GM18907 (cell line): ENCODE results near the gene NINJ2.

Source experiments
- ATAC-seq: cut with Tn5 transposase; IDR thresholded peaks from one replicate; pipeline ENCODE4 v1.9.1; 2021; ENCODE audit warnings: mild to moderate bottlenecking, moderate library complexity; ENCODE audit not compliant: unreplicated experiment

The NINJ2 gene

DNA sequence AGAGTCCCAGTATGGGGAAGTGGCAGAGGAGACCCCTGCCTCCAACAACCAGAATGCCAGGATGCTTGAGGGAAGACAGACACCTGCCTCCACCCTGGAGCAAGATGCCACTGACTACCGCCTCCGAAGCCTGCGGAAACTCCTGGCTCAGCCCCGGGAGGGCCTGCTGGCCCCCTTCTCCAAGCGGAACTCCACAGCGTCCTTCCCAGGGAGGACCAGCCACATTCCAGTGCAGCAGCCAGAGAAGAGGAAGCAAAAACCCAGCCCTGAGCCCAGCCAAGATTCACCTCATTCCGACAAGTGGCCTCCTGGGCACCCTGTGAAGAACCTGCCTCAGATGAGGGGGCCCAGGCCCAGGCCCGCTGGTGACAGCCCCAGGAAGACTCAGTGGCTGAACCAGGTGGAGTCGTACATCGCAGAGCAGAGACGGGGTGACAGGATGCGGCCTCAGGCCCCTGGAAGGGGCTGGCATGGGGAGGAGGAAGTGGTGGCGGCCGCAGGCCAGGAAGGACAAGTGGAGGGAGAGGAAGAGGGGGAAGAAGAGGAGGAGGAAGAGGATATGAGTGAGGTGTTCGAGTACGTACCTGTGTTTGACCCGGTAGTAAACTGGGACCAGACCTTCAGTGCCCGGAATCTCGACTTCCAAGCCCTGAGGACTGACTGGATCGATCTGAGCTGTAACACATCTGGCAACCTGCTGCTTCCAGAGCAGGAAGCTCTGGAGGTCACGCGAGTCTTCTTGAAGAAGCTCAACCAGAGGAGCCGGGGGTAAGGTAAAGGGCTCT lies 109.8 kb downstream of the NINJ2 start:
- ATAC-seq = no peak

- ATAC-seq = no peak
Measured at GRCh38 chr12:552466-552865, 110.8 kb downstream of the NINJ2 start.

DNA sequence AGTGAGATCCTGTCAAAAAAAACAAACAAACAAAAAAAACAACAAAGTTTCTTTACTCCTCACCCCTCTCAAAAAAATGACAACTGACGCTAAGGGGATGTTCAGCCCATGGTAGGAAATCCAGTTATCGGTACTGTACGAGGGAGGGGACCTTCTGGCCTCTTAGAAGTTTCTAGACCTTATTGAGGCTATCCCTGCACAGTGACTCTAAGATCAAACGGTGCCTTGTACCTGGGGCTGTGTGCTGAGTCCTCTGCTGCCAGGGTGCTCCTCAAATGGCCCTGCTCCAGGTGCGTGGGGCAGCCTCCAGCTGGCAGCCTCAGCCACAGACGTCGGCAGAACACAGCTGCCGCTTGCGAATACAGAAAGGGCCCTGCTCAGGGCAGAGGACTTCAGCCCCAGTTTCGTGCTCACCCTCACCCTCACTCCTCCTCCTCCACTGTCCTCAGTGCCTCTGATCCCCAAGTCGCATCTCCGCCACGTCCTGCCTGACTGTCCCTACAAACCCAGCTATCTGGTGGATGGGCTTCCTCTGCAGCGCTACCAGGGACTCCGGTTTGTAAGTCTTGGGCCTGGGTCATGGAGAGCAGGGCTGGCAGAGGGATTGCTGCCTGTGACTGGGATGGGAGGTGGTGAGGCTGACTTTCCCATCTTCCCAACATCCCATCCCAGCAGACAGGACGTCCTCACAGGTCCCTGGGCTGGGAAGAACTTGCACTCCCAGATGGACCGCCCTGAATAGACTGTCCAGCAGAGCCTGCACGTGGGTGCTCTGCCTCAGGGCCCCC lies 112.6 kb downstream of the NINJ2 start:
- no peak for ATAC-seq

GRCh38 chr12:549476-550082 lies 113.7 kb downstream of the NINJ2 start:
- no peak for ATAC-seq

DNA sequence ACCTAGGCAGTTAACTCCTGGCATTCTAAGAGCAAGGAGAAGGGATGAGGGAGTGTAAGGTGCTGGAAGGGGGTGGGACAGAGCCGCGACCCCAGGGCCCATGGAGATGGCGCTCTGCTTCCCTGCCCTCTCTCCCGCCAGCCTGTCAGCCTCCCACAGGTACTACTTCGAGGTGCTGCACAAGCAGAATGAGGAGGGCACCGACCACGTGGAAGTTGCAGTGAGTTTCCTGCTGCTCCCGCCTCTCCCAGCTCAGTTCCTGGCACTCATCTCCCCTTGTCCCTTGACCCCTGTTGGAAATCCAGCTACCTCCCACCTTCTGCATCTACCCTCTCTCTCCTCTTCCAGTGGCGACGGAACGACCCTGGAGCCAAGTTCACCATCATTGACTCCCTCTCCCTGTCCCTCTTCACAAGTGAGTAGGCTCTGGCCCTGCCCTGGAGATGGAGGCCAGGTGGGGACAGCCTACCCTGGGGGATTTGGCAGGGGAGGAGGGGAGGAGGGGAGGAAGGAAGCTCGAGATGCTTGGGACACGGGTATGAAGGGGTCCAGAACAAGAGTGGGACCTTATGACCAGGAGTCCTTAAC lies 115.3 kb downstream of the NINJ2 start:
- ATAC-seq = no peak

- no peak for ATAC-seq
Measured at GRCh38 chr12:546920-547845, 116.1 kb downstream of the NINJ2 start.

DNA sequence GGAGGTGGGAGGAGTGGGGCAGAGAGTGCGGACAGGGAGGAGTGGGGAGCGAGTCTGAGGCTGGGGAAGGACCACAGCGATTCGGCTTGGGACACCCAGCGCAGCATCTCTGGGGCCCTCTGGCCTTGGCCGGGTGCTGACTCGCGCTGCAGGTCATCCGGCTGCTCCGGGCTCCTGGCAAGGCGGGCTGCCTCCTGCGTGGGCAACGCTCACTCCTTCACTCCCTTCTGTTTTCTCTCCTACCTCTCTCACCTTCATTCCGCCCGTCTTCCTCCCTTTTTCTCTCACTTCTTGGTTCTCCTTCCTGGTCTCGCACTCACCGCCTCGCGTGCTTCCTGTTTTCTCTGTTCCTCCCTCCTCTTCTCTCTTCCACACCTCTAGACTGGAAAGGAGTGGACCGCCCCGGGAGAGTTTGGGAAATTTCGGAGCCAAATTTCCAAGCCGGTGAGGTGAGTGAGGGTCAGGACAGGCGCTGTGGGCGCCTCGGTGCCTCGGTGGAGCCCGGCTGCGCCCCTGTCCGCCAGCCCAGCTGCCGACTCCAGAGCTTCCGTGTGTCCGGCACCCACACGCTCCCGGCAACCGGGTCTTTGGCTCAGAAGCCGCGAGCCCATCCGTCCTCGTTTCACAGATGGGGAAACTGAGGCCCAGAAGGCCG lies 116.9 kb downstream of the NINJ2 start:
- no peak for ATAC-seq

DNA sequence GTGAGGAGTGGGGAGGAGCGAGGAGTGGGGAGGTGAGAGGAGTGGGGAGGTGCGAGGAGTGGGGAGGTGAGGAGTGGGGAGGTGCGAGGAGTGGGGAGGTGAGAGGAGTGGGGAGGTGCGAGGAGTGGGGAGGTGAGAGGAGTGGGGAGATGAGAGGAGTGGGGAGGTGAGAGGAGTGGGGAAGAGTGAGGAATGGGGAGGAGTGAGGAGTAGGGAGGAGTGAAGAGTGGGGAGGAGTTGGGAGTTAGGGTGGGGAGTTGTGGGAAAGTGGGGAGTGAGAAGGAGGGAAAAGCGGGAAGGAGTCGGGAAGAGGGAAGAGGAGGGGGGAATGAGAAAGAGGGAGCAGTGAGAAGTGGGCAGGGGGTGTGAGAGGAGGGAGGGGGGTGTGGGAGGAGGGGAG lies 117.4 kb downstream of the NINJ2 start:
- ATAC-seq = no peak

DNA sequence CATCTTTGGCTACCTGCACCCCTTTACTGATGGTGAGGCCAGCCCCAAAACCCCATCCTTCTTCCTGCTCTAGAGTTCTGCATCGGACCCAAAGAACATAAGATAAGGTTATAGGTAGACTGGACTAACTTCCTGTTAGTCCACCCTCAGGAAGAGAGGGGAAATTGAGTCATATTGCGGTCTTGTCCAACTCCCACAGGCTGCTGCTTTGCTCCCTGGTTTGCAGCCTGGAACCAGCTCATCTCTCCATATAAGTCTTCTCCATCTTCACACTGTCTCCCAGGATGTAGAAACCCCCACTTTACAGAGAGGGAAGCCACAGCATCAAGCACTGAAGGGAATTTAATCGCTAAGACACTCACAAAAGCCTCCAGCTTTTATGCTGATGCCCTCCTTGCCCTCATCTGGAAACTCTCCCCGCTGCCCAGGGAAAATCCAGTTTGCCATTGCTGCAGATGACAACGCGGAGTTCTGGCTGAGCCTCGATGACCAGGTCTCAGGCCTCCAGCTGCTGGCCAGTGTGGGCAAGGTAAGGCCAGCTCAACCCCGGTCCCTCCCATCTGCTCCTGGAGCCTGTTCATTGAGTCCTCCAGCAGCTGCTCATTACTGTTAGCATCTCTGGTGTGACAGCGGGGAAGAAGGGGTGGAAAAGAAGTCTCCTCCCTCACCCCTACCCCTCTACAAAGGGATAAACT lies 118.2 kb downstream of the NINJ2 start:
- no peak for ATAC-seq

DNA sequence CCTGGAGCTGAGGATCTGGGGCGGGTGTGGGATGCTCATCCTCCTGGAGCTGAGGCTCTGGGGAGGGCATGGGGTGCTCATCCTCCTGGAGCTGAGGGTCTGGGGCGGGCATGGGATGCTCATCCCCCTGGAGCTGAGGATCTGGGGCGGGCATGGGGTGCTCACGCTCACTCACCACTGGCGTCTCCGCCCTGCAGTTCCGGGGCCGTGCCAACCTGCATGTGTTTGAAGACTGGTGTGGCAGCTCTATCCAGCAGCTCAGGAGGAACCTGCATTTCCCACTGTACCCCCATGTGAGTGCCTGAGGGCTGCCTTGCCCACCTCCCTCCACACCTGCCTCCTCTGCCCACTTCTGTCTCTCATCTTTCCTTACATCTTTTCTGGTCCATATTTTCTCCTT lies 119.1 kb downstream of the NINJ2 start:
- no peak for ATAC-seq

DNA sequence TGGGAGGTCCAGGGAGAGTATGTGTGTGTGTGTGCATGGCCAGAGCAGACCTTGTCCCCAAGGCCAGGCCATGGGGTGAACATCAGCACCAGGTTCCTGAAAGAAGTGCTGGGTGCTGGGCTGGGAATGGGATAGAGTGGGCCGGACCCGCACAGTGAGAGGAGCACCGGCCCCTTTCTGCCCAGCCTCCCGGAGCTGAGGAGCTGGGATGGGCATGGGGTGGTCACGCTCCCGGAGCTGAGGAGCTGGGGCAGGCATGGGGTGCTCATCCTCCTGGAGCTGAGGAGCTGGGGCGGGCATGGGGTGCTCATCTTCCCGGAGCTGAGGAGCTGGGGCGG lies 120.2 kb downstream of the NINJ2 start:
- ATAC-seq = no peak

- no peak for ATAC-seq
Measured at GRCh38 chr12:542395-543113, 120.7 kb downstream of the NINJ2 start.

DNA sequence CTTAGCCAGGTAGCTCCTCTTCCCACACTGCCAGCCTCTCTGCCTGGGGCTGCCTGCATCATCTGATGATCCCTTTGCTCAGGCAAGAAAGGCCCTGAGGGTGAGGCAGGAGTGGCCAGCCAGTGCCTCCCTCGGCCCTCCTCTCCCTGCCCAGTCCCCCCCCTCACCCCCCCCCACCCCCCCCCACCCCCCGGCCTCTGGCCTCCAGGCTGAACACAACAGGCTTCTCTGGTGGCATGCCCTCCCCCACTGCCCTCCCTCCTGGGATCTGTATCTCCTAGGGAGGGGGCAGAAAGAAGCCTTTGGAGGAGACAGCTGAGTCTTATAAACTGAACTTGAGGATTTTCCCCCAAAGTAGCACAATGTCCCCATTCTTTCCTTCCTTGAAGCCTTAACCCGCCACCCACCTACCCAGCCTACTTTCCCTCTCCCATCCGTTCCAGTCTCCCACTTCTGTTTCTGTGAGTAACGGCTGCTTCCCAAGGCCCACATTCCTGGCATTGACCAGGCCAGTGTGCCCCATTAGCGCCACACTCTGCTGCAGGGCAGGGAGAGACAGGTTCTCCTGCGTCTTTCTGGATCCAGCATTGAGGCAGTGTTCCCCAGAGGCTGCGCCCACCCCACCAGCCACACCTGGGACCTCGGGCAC lies 121.4 kb downstream of the NINJ2 start:
- no peak for ATAC-seq

GRCh38 chr12:539540-540310 lies 123.5 kb downstream of the NINJ2 start:
- no peak for ATAC-seq

DNA sequence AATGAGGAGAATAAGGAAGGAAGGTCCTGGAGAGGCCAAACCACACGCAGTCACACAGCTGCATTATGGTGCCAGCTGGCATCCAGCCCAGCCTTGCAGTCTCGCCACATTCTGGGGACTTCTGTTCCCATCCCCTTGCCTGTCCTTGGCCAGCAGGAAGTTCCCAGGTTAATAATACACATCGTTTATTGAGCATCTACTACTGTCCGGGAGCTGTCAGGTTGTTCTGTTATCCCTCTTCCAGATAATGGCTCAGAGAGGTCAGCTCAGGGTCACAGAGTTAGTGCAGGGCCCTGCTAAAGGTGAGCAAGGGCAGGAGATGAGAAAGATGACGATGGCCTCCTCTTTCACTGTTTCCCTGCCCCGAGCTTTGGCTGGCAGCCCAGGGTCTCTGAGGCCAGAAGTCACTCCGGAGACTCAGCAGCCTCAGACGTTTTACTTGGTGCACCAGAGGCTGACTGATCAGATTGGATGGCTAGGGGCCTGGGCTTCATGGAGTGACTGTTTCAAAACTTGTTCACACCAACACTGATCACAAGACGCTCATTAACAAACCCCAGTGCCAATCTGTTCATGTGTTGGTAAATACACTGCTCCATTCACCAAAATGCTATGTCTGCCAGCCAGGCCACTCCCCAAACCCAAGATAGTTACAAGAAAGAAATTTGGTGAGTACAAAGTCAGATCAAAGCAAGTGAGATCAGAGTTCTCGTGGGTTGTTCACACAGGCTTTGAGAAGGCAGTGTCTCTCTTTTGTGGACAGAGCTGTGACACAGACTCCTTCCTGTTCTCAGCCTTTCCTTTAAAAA lies 124.3 kb downstream of the NINJ2 start:
- ATAC-seq = no peak

GRCh38 chr12:537772-538171 lies 125.5 kb downstream of the NINJ2 start:
- ATAC-seq = no peak

GRCh38 chr12:536751-537245 lies 126.4 kb downstream of the NINJ2 start:
- no peak for ATAC-seq
